SHP77 (cell line): ENCODE measurements around the gene TM4SF20.
A peak's percentile ranks its signal among the peaks of the same experiment; 100 is the strongest.

Source experiments
- DNase-seq, 2 experiments: peaks; one replicate each; lab custom pipeline; 2025; lab: John Stamatoyannopoulos, UW

The TM4SF20 gene, protein sequence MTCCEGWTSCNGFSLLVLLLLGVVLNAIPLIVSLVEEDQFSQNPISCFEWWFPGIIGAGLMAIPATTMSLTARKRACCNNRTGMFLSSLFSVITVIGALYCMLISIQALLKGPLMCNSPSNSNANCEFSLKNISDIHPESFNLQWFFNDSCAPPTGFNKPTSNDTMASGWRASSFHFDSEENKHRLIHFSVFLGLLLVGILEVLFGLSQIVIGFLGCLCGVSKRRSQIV

DNA sequence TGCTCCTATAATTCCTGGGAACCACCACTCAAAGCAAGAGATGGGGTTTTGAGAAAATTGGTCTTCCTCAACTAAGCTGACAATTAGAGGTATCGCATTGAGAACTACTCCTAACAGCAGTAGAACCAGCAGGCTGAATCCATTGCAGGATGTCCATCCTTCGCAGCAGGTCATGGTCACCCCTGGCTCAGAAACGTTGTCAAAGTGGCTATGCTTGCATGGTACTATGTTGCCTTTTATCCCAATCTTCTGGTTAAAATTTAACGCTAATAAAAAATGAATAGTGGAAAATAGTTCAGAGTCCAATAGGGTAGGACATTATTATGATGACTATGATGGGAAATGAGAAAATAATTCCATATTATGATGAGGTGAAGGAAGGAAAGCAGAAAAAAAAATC lies at the start of gene TM4SF20:
Gene TM4SF20, minus strand, starts transcription at position 212 of the 400 bp plus-strand sequence. Its CDS starts 38 bp downstream, at position 174.
- no peak for DNase-seq

DNA sequence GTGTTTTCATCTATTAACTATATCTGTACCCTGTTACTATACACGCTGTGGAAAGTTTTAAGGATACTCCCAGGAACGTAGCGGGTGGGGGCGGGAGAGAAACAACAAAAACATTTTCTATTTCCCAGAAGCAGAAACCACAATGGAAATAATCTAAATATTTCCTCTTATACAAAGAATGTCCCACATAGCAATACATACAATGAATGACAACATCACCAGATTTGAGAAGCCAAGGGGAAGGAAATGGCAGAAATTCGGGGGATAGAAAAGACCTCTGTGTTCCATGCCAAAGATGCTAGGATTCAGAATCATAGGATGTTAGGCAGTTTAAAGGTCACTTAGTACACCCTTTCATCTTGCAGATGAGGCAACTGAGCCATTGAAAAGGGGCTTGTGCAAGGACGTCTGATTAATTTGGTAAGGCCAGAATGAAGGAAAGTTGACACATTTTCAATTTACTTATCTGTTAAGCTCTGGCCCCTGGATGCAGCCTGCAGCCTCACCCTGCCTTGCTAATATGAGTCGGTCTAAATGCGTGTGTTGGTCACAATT lies 49.7 kb upstream of the TM4SF20 start:
- no peak for DNase-seq

DNA sequence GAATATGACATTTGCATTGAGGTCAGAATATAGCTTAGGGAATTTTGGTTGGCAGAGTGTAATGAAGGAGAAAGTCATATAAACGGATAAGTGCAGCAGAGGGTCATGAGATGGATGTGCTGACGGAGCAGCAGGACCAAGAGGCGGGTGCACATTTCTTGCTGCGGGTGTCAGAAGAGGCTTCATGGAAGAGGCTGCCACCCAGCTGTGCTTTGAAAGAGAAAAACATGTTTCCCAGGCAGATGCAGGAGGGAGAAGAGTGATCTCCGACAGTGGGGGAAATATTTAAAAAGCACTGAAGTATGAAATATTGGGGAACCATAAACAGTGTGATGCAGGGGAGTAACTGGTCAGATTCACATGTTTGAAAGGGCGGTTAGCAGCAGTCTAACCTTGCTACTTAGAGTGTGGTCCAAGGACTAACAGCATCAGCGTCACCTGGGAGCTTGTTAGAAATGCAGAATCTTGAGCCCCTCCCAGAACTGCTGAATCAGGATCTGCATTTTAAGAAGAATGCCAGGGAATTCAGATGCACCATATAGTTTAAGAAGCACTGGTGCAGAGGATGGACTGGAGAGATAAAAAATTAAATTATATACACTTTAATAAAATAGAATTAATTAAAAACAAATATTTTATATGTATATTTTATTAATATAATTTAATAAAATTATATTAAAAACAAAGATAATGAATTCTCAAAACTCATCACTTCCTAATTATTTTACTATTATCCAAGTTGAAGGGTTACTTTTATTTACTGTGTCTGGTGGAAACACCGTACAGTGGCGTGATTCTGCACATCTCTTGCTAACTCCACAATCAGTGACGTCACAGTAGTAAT lies 44.8 kb upstream of the TM4SF20 start:
- no peak for DNase-seq

DNA sequence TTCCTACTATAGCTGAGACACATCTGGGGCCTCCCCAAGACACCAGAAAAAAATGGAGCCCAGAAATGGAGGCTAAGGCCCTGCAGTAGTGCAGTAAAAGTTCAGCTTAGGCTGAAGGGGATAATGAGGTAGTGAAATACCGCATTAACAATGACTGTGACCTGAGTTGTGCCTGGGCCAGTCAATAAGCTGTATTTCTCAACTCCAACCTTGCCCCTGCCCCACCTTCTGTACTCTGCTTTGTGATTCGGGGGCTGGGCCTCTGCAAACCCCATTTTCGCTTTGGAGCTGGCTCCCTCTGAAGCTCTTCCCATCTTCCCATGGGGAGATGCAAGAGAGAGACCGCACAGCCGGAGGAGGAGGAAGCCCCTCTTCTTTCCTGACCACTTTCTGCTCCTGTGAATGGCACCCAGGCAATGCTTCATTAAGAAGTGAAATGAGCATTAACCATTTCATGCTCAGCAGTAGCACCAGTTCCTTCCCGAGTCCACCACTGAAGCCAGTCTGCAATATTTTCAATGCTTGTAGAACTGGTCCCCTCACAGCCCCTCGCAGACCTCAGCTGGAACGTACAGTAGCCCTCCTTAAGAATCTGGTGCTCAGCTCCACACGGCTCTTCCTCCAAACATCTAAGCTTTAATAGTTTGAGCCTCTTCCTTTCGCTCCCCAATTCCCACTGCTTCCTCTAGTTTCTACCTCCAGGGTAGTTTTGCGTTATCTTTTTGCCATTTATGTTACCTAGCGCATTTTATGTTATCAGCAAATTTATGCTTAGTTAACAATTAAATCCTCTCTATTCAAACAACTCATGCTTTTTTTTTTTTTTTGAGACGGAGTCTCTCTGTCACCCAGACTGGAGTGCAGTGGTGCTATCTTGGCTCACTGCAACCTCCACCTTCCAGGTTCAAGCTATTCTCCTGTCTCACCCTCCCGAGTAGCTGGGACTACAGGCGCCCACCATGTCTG lies 41.3 kb upstream of the TM4SF20 start:
- no peak for DNase-seq

DNA sequence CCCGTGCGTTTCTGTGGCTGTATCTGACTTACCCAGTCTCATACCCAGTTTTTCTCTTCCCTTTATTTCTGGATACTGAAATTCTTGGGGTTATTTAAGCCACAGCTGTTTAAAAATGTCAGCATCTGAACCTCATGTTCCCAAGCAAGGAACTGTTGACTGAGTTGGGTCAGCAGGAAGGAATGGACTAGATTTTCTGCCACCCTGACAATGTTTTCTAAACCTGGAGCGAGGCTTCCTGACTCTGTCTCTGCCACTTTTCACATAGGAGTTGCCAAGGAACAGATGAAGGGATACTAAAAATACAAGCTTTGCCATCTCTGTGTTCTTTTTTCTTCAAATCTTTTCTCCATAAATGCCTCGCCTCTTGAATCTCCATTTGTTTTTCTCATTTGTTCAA lies 37.6 kb upstream of the TM4SF20 start:
- DNase-seq: no peak

DNA sequence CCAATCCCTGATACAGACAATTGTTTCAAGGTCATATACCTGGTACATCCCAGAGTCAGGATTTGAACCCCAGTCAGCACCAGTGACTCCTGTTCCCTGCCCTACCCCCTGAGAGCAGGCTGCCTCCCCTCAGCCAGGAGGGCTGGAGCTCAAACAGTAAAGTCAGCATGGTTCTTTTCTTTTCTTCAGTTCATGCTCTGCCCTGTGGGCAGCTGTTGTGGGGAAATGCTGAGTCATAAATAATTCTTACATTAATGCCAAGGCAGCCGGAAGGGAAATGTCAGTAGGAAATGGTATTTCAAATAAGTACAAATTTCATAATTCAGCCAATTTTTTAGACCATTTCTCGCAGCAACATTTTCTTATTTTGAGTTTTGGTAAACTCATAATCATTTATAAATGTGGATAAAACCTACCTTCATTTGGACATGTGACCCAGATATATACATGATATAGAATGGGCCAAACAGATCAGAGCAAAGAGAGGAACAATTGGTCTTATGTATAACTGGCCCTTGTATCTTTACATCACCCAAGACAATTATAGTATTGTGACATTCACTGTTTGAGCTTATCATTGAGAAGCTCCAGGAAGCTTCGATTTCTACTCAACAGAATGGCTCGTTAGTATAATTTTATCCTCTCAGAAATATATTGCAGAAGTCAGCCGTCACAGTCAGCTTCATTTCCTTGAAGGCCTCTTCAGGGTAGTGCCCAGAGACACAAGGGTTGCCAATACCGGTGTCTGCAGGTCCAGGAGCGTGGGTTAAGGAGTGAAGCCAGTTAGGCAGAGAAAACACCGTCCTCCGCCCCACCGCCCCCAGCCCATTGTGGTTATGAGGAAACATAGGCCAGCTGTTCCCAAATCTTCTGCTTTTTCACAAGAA lies 36.7 kb upstream of the TM4SF20 start:
- DNase-seq: no peak

DNA sequence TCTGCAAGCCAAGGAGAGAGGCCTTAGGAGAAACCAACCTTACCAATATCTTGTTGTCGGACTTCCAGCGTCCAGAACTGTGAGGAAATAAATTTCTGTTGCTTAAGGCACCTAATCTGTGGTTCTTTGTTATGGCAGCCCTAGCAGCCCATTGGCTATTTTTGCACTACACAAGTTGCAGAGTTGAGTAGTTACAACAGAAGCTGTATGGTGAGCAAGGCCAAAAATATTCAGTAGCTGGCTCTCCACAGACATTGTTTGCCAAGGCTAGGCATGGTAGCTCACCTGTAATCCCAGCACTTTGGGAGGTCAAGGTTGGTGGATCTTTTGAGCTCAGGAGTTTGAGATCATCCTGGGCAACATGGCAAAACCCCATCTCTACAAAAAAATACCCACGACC lies 35.7 kb upstream of the TM4SF20 start:
- no peak for DNase-seq

DNA sequence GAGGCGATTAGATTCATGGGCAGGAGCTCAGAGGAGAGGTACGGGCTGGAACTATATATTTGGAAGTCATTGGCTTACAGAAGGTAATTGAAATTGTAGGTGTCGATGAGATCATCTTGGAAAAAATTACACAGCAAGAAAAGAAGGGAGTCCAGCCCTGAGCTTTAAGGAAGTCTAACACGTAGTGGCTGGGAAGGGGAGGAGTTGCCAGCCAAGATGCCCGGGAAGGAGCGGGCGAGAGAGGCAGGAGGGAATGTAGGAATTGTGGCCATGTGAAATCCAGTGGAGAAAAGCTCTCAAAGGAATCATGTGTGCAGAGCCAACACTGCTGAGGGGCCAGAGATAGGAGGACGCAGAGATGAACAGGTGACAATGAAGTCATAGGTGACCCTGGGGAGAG lies 34.3 kb upstream of the TM4SF20 start:
- DNase-seq: no peak

DNA sequence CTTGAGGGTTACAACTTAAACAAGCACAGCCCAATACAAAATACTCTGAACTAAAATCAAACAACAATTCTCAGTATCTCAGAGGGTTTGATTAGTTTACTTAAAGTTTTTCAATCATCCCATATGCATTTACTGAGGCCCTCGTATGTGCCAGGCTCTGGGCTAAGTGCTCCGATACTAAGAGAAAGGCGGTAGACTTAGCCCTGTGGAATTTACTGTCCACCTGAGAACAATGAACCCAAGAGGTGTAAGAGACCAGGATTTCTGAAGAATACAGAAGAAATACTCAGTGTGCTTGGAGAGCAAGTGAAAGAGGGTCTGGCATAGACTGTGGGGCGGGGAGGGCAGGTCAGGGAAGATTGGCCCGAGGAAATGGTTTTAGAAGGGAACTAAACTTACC lies 33.8 kb upstream of the TM4SF20 start:
- DNase-seq: no peak

DNA sequence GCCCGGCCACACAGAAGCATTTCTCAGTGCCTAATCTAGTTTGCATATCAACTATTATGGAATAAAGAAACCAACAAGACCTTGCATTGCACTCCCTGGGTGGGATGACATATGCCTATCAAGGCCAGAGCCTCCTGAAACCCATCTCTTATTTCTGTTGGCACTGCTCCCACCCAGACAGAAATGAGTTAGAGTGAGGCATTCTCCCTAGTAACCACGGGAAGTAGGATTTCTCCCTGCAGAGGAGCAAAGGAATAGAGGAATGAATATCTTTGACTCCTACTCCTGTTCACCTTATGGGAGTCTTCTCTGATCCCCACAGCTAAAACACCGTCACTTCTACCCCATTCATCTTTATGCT lies 32.9 kb upstream of the TM4SF20 start:
- no peak for DNase-seq

DNA sequence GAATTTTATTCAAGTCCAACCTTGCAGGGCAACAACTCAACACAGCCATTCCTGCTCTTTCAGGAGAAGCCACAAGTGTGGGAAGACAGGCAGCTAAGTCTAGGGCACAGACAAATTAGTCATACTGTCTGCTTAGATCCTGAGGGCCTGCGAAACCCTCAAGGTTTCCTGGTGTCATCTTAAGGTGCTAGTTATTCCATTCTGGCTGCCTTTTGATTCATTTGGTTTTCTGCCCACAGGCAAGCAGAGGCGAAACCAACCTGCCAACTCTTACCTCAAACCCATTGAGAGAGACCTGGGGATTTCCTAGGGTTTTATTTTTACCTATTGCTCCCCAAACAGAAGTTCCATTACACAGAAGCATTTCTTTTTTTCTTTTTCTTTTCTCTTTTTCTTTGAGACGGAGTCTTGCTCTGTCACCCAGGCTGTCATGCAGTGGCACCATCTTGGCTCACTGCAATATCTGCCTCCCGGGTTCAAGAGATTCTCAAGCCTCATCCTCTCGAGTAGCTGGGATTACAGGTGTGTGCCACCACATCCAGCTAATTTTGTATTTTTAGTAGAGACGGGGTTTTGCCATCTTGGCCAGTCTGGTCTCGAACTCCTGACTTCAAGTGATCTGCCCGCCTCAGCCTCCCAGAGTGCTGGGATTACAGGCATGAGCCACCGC lies 32.3 kb upstream of the TM4SF20 start:
- no peak for DNase-seq

DNA sequence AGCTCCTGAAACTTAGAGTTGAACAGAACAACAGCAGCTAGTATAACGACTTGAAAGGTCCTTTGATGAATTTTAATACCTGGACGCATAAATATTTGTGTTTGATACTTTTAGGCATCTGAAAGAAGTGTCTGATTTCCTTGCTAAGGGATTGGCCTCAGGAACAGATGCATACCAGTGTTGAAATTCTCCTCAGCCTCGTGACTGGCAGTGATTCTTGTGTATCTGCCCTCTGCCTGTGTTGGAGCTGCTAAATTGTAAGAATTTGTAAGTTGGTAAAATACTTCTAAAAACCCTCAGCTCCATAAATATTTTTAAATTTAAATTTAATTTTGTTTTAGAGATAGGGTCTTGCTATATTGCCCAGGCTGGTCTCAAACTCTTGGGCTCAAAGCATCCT lies 31.1 kb upstream of the TM4SF20 start:
- no peak for DNase-seq

DNA sequence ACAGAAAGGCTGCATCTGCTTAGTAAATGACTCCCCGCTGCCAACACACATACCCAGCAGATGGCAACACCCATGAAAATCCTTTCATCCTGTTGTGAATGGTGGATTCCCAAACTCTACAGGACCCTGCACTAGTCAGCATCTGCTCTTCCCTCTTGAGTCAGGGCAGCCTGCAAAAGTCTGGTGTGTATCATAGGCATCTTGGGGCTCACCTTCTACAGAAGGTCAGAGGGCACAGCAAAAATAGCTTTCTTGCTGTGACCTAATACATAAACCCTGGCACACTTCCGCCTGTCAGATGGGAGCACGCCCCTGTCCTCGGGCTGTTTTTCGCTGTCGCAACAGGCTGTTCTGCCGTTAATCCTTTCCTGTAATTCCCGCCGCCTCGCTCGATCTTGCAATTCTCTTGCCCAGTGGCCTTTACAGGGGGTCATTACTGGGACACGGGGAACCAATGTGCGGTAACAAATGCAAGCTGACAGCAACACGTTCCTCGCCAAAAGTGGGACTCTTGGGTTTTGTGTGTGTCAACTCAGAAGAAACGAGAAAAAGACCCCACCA lies 28.6 kb upstream of the TM4SF20 start:
- no peak for DNase-seq

DNA sequence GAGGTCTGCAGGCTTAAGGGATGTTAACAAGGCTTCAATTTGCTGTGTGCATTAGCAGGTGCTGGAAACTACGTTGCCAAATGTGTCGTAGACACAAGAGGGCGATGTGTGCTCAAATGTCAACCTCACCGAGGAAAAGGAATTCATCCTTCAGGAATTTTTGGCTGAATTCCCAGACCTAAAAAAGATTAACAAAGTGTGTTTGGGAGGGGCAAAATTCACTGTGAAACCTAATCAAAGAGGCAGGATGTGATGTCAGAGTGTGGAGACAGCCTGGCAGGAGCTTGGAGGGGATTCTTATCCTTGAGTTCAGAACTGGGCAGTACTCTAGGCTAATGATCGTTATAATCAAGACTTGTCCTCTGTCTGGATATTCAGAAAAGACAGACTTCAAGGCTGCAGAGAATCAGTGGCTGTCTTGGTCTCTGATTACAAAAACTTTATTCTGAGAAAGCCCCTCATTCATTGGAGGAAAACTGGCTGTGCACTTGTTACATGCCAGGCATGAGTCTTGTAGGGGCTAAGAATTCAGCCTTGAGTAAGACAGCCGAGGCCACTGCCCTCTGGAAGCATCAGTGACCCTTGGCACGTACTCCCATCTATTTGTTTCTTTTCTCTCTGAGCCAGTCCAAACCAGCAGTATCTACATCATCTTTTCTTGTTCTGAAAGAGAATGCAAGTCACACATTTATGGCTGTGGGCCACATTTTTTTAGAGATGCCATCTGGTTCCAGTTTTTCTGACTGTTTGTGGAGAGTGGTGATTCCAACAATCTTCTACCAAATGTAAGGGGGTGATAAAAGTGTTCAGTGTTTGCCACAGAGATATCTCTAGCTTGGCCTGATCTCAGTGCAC lies 27.3 kb upstream of the TM4SF20 start:
- DNase-seq: peak; percentile 65 to 76

DNA sequence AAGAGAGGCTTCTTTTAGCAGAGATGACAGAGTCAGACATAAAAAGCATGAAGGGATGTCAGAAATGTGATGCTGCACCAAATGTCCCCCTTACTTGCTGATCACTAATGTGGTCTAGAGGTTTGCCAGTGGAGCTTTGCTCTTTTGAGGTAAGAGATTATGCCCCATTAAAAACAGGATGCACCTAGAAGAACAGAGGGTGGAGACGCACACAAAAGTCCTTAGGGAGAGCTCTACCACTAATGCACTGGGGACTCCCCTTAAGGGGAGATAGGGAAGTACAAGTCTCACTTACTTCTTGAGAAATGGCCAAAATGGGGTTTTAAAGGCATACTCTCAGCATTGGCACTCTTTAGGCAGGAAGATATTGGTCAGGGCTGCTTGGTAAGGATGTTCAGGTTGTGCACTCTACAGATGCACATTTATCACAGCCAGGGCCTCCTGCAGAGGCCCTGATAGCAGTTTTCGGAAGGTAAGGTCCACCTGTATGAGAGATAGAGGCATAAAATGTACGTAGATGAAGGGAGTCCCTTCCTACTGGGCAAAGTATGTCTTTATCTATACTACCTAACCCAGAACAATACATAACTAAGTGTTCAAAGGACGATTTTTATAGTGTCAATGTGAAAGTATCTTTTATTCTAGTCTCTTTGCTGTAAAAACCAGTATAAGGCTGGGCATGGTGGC lies 25.6 kb upstream of the TM4SF20 start:
- DNase-seq: no peak

DNA sequence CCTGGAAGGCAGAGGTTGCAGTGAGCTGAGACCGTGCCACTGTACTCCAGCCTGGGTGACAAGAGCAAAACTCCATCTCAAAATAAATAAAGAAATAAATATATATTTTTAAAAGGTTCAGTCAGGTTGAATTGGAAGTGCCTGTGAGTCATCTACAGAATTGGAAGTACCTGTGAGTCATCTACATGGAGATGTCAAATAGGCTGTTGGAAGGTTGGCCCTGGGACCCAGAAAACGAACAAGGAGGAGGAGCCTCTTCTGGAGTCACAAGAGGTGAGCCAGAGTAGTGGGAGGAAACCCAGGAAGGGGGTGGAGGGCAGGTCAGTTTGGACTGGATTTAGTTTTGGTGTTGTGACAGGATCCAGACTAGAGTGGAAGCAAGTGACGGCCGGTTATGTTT lies 23.9 kb upstream of the TM4SF20 start:
- DNase-seq: no peak

DNA sequence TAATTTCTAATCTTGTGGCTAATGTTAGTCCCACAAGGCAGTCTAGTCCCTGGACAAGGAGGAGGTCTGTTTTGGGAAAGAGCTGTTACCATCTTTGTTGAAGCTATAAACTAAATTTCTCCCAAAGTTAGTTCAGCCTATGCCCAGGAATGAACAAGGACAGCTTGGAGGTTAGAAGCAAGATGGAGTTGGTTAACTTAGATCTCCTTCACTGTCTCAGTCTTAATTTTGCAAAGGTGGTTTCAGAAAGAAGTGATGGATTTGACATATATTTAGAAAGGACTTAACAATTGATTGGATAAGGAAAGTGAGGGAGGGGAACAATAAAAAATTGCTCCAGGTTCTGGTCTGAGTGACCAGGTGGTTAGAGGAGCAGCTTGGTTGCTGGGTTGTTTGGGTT lies 23.2 kb upstream of the TM4SF20 start:
- no peak for DNase-seq

DNA sequence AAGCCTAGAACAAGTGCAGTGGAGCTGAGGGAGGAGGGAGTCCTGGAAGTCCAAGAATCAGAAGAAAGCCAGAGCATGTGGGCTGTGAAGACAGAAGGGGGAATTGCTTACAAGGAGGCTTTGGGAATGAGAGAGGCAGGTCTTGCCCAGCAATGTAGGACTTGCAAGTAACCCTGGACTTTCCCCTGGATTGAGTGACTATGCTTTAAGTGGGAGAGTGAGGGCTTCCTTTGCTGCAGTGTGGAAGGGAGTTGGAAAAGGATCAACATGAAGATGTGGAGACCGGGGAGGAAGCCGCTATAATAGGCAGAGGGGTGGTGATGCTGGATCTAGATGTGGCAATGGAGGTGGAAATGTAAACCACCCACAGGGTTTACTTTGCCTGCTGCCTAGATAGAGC lies 22.4 kb upstream of the TM4SF20 start:
- no peak for DNase-seq
